ENCODE data around the gene MYOD1.

MYOD1 gene

GRCh38 chr11:17719028-17719937, at the start of gene MYOD1:
Gene MYOD1 (plus strand): TSS chr11:17719571. CDS start chr11:17719783, 212 bp downstream.
- no peak for DNase-seq

GRCh38 chr11:17672469-17672868, 46.9 kb upstream of the MYOD1 start:
- no peak for DNase-seq

DNA sequence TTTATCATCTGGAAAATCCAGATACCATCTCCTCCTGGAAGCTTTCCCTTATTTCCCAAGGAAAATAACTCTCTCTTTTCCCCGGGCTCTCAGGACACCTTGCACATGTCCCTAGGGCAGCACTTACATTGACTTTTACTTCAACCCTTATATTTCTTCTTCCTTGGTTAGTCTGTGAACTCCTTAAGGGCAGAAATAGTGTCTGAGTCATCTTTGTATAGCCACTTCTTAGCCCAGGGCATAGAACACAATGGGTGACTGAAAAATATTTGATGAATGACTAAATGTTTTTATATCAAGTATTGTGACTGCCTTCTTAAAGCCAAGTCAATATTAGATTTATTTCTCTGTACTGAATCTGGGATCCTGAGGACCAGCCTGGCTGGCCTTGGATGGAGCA, 45.4 kb upstream of the MYOD1 start:
- DNase-seq = no peak

DNA sequence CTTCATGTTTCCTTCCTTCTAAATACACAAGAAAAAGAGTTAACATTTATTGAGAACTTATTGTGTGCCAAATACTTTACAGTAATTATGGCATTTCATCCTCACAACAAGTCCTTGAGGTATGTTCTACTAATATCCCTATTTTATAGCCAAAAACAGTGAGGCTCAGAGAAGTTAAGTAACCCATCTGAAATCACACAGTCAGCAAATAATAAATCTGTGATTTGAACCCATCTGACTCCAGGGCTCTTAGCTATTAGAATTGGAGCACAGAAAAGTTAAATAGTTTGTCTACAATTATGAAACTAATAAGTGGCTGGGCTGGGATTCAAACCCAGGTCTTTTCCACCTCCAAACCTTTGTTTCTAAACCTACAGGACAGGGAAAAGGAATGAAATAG, 36.5 kb upstream of the MYOD1 start:
- DNase-seq = no peak

DNA sequence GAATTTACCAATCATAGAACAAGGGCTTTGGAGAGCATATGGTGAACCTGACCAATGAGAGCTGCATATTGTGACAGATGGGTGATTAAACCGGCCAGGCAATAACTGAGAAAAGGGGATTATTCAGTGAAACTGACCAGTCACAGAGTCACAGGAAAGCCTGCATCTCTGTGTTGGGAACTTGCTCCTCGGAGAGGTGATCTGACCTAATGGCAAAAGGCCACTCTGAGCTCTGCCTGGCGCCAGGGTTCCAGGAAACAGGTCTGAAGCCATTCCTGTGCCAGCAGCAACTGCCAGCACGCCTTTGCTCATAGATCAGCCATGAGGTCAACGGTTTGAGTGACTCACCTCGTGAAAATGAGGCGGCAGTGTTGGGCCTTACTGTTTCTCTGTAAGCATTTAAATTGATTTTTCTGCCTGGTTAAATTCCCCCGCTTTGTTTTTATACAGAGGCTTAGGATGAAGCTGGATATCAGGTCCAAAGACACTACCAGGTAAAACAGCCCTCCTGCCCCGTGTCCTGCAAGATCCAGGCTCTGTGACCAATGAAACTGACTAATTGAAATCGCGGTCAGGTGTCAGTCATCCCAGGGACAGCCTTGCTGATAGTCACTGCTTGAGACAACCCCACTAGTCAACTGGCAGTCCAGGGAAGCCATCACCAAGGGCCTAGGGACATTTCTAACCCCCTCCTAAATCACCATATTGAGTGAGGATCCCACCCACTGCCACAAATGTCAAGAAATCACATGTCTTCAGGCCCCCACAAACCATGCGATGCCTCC, 35.8 kb upstream of the MYOD1 start:
- no peak for DNase-seq

DNA sequence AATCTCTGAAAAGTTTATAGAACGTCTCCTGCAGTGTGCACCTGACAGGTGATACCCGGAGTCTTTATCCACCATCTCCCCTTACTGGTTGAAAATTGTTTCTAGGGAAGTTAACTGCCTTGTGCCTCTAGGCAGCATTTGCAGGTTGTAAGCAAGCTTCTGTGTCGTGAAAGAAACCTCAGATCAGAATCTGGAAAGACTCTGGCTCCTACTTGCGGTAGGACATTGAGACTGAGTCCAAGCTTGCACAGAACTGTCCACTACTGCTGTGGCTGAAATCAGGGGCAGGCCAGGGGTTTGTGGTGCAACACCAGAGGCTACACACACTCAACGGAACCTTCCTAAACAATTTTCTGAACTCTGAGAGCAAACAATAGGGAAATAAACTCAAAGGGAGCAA, 34.8 kb upstream of the MYOD1 start:
- DNase-seq = no peak

- DNase-seq = no peak
Observed at GRCh38 chr11:17686231-17686980, 33.0 kb upstream of the MYOD1 start.

- DNase-seq = no peak
Observed at GRCh38 chr11:17687946-17688670, 31.3 kb upstream of the MYOD1 start.

GRCh38 chr11:17691550-17691949, 27.8 kb upstream of the MYOD1 start:
- no peak for DNase-seq

DNA sequence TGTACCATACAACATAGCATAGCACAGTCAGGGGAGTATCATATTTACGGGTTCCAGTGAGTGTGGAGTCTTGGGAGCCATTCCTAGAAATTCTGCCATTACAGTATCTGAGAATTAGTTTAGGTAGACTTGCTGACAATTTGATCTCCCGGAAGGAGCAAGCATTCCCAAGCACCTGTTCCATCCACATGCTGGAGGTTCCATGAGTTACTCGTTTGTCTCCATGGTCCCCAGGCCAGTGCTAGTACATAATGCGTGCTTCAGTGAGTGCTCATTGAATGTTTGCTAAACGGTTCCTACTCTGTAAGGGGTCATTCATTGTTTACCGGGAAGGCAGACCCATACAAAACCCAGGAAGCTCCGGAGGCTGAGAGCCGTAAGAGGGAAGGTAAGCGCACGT, 27.4 kb upstream of the MYOD1 start:
- no peak for DNase-seq

GRCh38 chr11:17692931-17693330, 26.4 kb upstream of the MYOD1 start:
- DNase-seq = no peak

DNA sequence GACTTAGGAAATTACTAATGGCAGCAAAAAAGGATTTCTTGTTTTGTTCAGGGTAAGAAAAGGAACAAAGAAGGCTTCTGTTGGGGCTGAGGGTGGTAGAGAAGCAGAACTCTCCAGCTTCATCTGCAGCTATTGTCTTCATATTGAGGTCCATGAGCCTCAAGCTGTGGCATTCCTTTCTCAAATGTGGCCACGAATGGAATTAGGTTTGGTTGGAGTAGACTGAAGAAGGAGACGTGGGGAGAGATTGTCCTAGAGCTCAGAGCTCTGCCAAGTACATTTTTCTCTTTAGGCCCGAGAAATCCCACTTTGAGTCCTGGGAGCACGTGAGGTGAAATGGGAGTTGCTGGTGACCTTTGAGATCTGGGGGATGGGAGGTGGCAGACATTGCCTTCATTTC, 25.8 kb upstream of the MYOD1 start:
- no peak for DNase-seq

GRCh38 chr11:17694494-17695110, 24.8 kb upstream of the MYOD1 start:
- DNase-seq = no peak

GRCh38 chr11:17695454-17696441, 23.6 kb upstream of the MYOD1 start:
- no peak for DNase-seq

GRCh38 chr11:17696741-17697140, 22.6 kb upstream of the MYOD1 start:
- no peak for DNase-seq

DNA sequence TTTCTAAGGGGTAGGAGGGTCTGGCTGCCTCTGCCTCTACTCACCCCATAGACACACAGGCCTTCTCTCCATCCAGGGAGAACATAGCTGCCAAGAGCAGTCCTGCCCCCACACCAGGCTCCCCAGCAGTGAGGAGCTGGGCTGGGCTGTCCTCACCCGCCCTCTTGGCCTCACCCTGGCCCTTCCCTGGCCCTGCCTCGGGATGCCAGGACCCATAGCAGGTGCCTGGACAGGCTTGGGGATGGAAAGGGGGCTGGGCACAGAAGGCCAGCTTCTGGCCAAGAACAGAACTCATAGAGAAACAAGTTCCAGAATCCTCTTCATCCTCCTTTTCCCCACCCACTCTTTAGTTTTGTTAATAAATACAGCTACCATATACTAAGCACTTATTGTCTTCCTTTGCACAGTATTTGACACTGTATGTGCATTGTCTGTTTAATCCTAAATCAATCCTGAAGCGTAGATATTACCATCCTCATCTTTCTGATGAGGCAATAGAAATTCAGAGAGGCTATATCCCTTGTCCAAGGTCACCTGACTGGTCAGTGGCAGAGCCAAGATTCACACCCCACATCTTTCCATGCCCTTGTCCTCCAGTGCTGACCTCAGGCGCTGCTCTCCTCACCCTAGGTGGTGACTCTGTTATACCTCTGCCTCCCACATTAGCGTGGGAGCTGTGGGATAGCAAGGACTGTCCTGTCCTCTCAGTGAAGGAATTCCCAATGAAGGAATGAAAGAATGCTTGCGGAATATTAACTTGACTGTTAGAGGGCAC, 22.0 kb upstream of the MYOD1 start:
- no peak for DNase-seq

- no peak for DNase-seq
Observed at GRCh38 chr11:17699147-17700114, 19.9 kb upstream of the MYOD1 start.

DNA sequence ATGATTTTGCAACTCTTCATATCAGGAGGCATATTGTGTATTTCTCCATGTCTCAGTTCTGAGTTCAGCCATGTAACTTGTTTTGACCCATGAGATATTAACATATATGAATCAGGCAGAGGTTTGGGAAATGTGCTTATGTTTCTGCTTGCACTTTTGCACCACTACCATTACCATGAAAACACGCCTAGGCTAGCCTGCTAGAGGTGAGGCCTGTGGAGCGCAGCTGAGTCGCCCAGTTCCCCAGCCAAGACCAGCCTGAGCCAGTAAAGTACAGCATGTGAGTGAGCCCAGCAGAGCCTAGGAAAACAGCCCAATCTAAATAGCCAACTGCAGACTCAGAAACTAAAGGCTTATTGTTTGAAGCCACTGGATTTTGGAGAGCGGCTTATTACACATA, 18.4 kb upstream of the MYOD1 start:
- DNase-seq = no peak

GRCh38 chr11:17702876-17703275, 16.5 kb upstream of the MYOD1 start:
- DNase-seq = no peak

All from activated CD4-positive, alpha-beta T cell treated with anti-CD3 and anti-CD28 coated beads, Interleukin-2, amount 50 U/mL, for 16 hours (primary cell).